Stimulated activated CD8-positive, alpha-beta memory T cell treated with anti-CD3 and anti-CD28 coated beads, Interleukin-2, amount 100 ng/mL, for 1 hour (primary cell): Measurements from ENCODE around the gene SNX25.
"Not testable (repeated sequence)": the region's sequence is repeated elsewhere in the genome, so short reads cannot be mapped to it uniquely, and the experiment has no call there.

Experiments used
- DNase-seq, 2 donors: peaks; one replicate each; pipeline ENCODE4 v3.0.0-alpha.2; 2020; ENCODE audit warnings: low read depth in 2 of 2

SNX25 gene

GRCh38 chr4:185305979-185306442 lies 96.6 kb downstream of the SNX25 start:
- no peak for DNase-seq

DNA sequence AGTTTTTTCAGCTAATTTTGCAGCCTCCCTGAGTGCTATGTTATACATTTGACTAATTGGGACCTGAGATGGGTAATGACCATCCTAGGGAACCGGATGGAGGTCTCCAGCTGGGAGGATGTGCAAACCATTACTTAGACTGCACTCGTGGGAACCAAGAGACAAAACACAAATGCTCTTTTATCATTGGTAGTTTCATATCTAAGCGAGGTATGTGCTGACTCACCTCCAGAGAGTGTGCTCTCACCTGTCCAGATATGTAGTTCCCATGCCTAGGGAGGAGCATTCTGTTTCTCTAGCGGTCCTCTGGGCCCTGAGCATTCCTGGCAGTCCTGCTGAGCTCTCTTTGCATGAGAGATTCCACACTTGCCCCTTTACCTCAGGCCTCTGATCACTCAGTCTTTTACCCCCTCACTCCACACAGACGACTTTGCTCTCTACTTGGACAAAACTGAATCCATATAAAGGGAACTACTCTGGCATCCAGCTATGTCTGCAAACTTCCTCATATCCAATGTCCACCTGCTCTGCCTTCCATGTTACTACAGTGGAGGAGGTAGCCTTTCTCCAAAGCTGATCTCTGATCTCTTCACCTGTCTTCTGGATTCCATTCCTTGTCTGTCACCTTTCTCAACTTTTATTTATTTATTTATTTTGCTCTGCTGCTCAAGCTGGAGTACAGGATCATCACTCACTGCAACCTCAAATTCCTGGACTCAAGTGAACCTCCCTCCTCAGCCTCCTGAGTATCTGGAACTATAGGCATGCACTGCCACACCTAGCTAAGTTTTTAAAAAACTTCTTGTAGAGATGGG lies 97.9 kb downstream of the SNX25 start:
- DNase-seq: no peak

DNA sequence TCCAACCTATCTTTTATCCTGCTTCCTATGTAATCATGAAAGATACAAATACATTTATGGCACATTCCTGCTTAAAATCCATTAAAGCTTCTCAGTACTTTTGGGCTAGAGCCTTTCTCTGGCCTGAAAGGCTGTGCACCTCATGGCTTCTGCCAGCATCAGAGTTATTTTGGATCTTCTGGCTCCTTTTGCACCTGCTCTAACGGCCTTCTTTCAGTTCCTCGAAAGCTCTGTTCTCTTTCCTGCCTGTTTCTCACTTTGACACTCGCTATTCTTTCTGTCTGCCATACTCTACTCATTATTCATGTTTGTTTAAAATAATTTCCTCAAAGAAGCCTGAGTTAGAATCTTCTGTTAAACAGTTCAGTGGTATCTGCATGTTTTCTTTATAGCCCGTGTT lies 100.4 kb downstream of the SNX25 start:
- no peak for DNase-seq

GRCh38 chr4:185311113-185311888 lies 101.9 kb downstream of the SNX25 start:
- no peak for DNase-seq

DNA sequence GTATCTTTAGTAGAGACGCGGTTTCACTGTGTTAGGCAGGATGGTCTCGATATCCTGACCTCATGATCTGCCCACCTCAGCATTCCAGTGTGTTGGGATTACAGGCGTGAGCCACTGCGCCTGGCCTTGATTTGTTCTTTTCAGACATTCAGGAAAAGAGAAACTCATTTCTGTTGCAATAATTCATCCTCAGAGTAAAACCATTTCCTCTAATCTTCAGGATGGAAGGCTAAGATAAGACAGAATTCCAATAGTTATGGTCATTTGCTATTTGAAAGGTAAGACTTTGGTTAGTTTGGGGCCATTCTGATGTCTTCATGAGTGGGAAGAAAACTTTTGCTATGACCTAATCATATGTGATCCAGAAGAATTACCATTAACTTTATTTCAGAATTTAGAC lies 103.3 kb downstream of the SNX25 start:
- DNase-seq: no peak

GRCh38 chr4:185317462-185317861 lies 108.1 kb downstream of the SNX25 start:
- DNase-seq: not testable (repeated sequence)

- DNase-seq: no peak
These were observed 108.5 kb downstream of the SNX25 start for GRCh38 chr4:185317880-185318279.

- DNase-seq: no peak
These were observed 109.3 kb downstream of the SNX25 start for GRCh38 chr4:185318679-185319078.

GRCh38 chr4:185322803-185323202 lies 113.4 kb downstream of the SNX25 start:
- no peak for DNase-seq

- no peak for DNase-seq
These were observed 114.2 kb downstream of the SNX25 start for GRCh38 chr4:185323606-185324005.

GRCh38 chr4:185324361-185324760 lies 115.0 kb downstream of the SNX25 start:
- not testable (repeated sequence) for DNase-seq

- DNase-seq: not testable (repeated sequence)
These were observed 116.3 kb downstream of the SNX25 start for GRCh38 chr4:185325721-185326120.

DNA sequence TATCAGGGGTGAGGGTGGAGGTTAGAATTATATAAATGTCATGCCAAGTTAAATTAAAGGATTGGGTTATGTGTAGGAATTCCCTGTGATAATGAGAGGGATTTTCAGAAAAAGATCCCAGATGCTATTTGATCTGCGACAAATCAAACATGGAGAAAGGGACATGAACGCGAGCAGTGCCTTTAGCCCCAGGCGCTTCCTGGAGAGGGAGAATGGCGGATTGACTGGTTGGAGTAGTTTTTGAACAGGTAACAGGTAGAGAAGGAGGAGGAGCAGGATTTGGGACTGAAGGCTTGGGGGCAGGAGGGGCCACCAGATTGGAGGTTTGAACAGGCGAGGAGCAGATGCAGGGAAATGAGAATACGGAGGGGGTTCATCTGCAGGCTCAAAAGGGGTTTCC lies 119.2 kb downstream of the SNX25 start:
- no peak for DNase-seq

DNA sequence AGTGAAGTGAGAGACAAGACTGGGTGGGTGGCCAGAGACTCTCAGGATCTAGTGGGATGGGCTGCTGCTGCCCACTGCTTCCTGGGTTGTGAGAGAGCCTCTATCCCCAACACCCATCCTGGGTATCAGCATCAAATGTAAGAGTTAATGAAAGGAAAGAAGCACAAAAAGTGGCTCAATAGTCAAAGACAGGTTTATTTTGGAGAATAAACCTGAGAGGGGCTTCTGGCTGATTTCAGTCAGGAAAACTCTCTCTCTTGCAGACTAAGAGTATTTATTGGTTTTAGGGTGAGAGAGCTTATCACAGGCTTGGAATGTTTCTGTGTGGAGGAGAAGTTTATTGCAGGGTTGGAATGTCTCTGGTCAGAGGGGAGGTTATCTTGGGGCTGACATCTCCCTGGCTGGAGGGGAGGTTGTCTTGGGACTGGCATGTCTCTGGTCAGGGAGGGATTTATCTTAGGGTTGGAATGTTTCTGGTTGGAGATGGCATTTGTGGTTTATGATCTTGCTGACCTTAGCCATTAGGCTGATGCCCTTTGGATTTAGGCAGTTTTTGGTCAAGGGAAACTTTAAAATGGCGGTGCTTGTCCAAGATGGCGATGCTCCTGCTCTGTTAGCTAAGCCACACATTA lies 120.6 kb downstream of the SNX25 start:
- not testable (repeated sequence) for DNase-seq

- DNase-seq: no peak
These were observed 123.4 kb downstream of the SNX25 start for GRCh38 chr4:185332575-185333464.

DNA sequence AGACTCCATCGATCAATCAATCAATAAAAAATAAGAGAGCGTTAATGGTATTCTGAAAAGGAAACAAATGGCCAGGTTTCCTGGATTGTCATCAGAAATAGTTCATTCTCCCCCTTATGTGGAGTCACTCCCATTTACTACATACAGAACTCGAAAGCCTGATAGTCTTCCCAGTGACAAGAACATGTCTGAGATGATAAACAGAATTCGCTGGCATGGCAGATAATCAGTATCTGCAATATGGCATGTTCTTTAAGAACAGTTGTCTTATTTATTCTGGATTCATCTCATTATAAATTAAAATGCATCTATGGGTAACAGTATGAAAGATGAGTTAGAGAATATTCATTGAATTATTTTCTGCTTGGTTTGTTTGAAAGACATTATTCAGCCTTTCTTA lies 124.9 kb downstream of the SNX25 start:
- no peak for DNase-seq

DNA sequence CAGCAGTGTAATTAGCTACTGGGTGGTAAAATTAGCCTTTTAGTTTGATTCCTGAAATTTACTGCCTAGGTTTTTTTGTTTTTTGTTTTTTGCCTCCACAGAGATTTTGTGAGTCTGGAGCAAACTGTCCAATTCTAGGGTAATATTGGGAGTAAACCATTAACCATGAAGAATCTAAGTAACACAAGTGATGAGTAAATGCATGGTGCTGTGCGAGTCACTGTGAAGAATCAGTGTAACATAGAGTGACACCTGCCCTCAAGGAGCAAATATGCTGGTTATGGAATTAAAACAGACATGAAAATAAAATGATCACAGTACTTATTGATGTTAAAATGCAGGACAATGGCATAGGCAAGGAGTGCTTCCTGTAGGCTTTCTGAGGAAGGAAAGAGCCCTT lies 126.2 kb downstream of the SNX25 start:
- no peak for DNase-seq

- no peak for DNase-seq
These were observed 130.5 kb downstream of the SNX25 start for GRCh38 chr4:185339941-185340340.

- DNase-seq: no peak
These were observed 132.0 kb downstream of the SNX25 start for GRCh38 chr4:185341377-185341776.

GRCh38 chr4:185341841-185342240 lies 132.4 kb downstream of the SNX25 start:
- no peak for DNase-seq
